K562 (cell line): ENCODE data around the gene SPDL1. TPM values are rescaled to one million over a fixed set of nuclear protein-coding genes. Genes with fewer than 3 reads are reported as not detected.
A peak's percentile ranks its signal among the peaks of the same experiment; 100 is the strongest.

Experiments
- ATAC-seq: fragments of 200-7000 bp; cut with Tn5 transposase; 3 replicates; pipeline ENCODE4 v1.9.1; 2020; ENCODE audit warnings: moderate library complexity
- BruUV-seq: library from RNA; stranded (reverse); fragments of 400-500 nt; replicated peaks from 2 replicates; lab custom pipeline; 2021; lab: Mats Ljungman, UMichigan
- CTCF ChIA-PET: fragments of 300-600 bp; formaldehyde crosslinking; extraction: SDS; loops from one replicate; lab custom pipeline; 2021; ENCODE audit warnings: low intra/inter-chr PET ratio; lab: Yijun Ruan, JAX
- POLR2A ChIA-PET: fragments of 300-600, 350-650 bp; sonication (Branson Sonifier 250); formaldehyde crosslinking; extraction: SDS; loops from one replicate; lab custom pipeline; 2021; ENCODE audit warnings: antibody characterized with exemption, inconsistent platforms; lab: Yijun Ruan, JAX
- DNase-seq, 4 experiments: peaks; one replicate each; pipeline versions ENCODE4 v3.0.0 to v3.0.0-alpha.2; 2011 to 2018; ENCODE audit warnings: low spot score in 3 of 4, mixed read lengths in 3 of 4; ENCODE audit errors: extremely low read depth in 1 of 4
- FAIRE-seq: peaks from 2 replicates; lab custom pipeline; 2011; peaks lifted over from hg19 to GRCh38; lab: Jason Lieb, UNC
- H2AFZ ChIP-seq: 2 replicates; pipeline ENCODE4 v1.6.0; 2011; ENCODE audit warnings: low read depth, low read length, control low read depth, inconsistent platforms
- H3K27ac ChIP-seq: fragments of 200-600 bp; 3 replicates; pipeline ENCODE4 v1.8.0; 2011; ENCODE audit warnings: low read depth, mild to moderate bottlenecking, control low read depth, inconsistent platforms, low read length, moderate library complexity, mixed read lengths; ENCODE audit errors: extremely low read depth
- H3K27me3 ChIP-seq, 2 experiments: fragments of 300-600 bp in 1 of 2; 2 replicates in 1 of 2; 3 replicates in 1 of 2; pipeline versions ENCODE4 v1.6.0 to v1.8.0; 2011; ENCODE audit warnings: inconsistent platforms in 2 of 2, low read length in 2 of 2, mild to moderate bottlenecking in 1 of 2, mixed read lengths in 1 of 2, moderate library complexity in 1 of 2; ENCODE audit not compliant: control insufficient read depth in 2 of 2, insufficient read depth in 2 of 2
- H3K36me3 ChIP-seq: fragments of 300-600 bp; 3 replicates; pipeline ENCODE4 v1.8.0; 2011; ENCODE audit warnings: mild to moderate bottlenecking, low read length, inconsistent platforms; ENCODE audit not compliant: control insufficient read depth, insufficient read depth
- H3K4me1 ChIP-seq, 2 experiments: fragments of 200-600 bp in 1 of 2; replicated peaks in 1 of 2; 2 replicates in 1 of 2; 3 replicates in 1 of 2; pipeline versions ENCODE4 v1.5.1 to v1.8.0; 2011; ENCODE audit warnings: inconsistent platforms in 2 of 2, low read length in 2 of 2, mild to moderate bottlenecking in 1 of 2, mixed read lengths in 1 of 2, moderate library complexity in 1 of 2; ENCODE audit not compliant: control insufficient read depth in 2 of 2, insufficient read depth in 2 of 2
- H3K4me2 ChIP-seq: 2 replicates; pipeline ENCODE4 v1.6.1; 2011; ENCODE audit warnings: low read length, control low read depth, inconsistent platforms, mixed read lengths; ENCODE audit not compliant: insufficient read depth
- H3K4me3 ChIP-seq: fragments of 200-600 bp; sonication (generic), shearing (Covaris generic); 2 replicates; pipeline ENCODE4 v1.5.1; 2016; ENCODE audit warnings: control low read depth, inconsistent platforms
- H3K79me2 ChIP-seq: fragments of 200-600 bp; 3 replicates; pipeline ENCODE4 v1.8.0; 2011; ENCODE audit warnings: low read length, inconsistent platforms; ENCODE audit not compliant: control insufficient read depth, insufficient read depth
- H3K9ac ChIP-seq, 2 experiments: 2 replicates each; pipeline versions ENCODE4 v1.6.0 to v1.6.1; 2011; ENCODE audit warnings: low read depth in 2 of 2, low read length in 2 of 2, control low read depth in 1 of 2, inconsistent platforms in 1 of 2, mild to moderate bottlenecking in 1 of 2, mixed read lengths in 1 of 2; ENCODE audit not compliant: insufficient read depth in 1 of 2
- H3K9me1 ChIP-seq: one replicate; pipeline ENCODE4 v1.6.0; 2011; ENCODE audit warnings: inconsistent platforms, mild to moderate bottlenecking, low read length, moderate library complexity; ENCODE audit not compliant: control insufficient read depth, insufficient read depth
- H3K9me3 ChIP-seq: replicated peaks from 2 replicates; pipeline ENCODE4 v1.5.1; 2011; ENCODE audit warnings: low read depth, low read length, inconsistent platforms; ENCODE audit not compliant: control insufficient read depth, insufficient read depth
- H4K20me1 ChIP-seq: replicated peaks from 2 replicates; pipeline ENCODE4 v1.6.1; 2011; ENCODE audit warnings: low read length, inconsistent platforms, mixed read lengths; ENCODE audit not compliant: control insufficient read depth, insufficient read depth
- CEBPG ChIP-seq, 3 experiments: fragments of 200-800 bp in 1 of 3; sonication (Bioruptor generic) in 1 of 3; sonication (generic) in 1 of 3; formaldehyde crosslinking in 1 of 3; IDR thresholded peaks in 2 of 3; conservative IDR thresholded peaks in 1 of 3; 2 replicates each; pipeline versions ENCODE4 v1.6.1 to v1.8.0; 2016 to 2022; ENCODE audit warnings: missing compliant biosample characterization in 2 of 3, missing genetic modification characterization in 2 of 3, mild to moderate bottlenecking in 1 of 3, missing genetic modification reagents in 1 of 3
- CTCF ChIP-seq, 3 experiments: IDR thresholded peaks in 2 of 3; conservative IDR thresholded peaks in 1 of 3; 2 replicates each; pipeline ENCODE4 v1.5.1; 2011 to 2012; ENCODE audit warnings: low read length in 3 of 3, mild to moderate bottlenecking in 3 of 3, control low read depth in 2 of 3, improper control_type of control experiment in 1 of 3, inconsistent platforms in 1 of 3, low read depth in 1 of 3, mixed read lengths in 1 of 3, moderate library complexity in 1 of 3; ENCODE audit not compliant: insufficient read depth in 2 of 3
- HNRNPLL ChIP-seq: fragments of 200-400 bp; formaldehyde crosslinking; IDR thresholded peaks from 2 replicates; pipeline ENCODE4 v1.6.1; 2017; ENCODE audit warnings: low read length, low read depth, mild to moderate bottlenecking; ENCODE audit not compliant: poor library complexity, severe bottlenecking
- HNRNPUL1 ChIP-seq: fragments of 200-400 bp; formaldehyde crosslinking; IDR thresholded peaks from 2 replicates; pipeline ENCODE4 v1.6.1; 2017; ENCODE audit warnings: low read length
- ZNF384 ChIP-seq: IDR thresholded peaks from 2 replicates; pipeline ENCODE4 v1.6.1; 2012; ENCODE audit warnings: low read depth, low read length, improper control_type of control experiment
- WGBS: fragments of 100-300 bp; shearing (Covaris generic); methylation state at CpG from one replicate; pipeline ENCODE4 v1.1.6; 2016; ENCODE audit warnings: low coverage, mixed read lengths; ENCODE audit not compliant: insufficient coverage; ENCODE audit errors: missing lambda C conversion rate; 5-methylcytosine and 5-hydroxymethylcytosine counted together
- in situ Hi-C: fragments of 300-500 bp; cut with MboI; formaldehyde crosslinking; loops from 4 replicates; pipeline ENCODE4 v1.15.0; 2018; ENCODE audit warnings: inconsistent platforms, mixed read lengths
- intact Hi-C: fragments of 100-400 bp; cut with micrococcal nuclease; formaldehyde crosslinking; loops from 2 replicates; pipeline ENCODE4 v1.14.2; 2022
- polyA plus RNA-seq, 8 experiments: library from polyadenylated mRNA; depleted of rRNA in 4 of 8; stranded (reverse) in 5 of 8; unstranded in 3 of 8; fragments of >200 nt; fragmentation: Nextera tagmentation in 2 of 8; fragmentation: Illumina TruSeq in 1 of 8; extraction: Ambion mirVana in 2 of 8; extraction: Trizol in 1 of 8; gene quantifications; 2 replicates each; pipeline versions ENCODE4 v1.2.1 to v1.2.3, GENCODE V29; 2011 to 2014; ENCODE audit warnings: inconsistent platforms in 1 of 8, missing spikeins in 1 of 8
- total RNA-seq, 7 experiments: library from RNA; depleted of rRNA in 6 of 7; stranded (reverse); fragments of >200 nt in 6 of 7; fragmentation: Illumina TruSeq in 2 of 7; extraction: Trizol in 2 of 7; gene quantifications; 2 replicates each; pipeline versions ENCODE4 v1.2.1 to v1.2.3, GENCODE V29; 2011 to 2021; ENCODE audit warnings: low replicate concordance in 1 of 7
- TF ChIP-seq, protein P1 (sequence below): fragments of 200-800 bp; sonication (Bioruptor generic); IDR thresholded peaks from 2 replicates; pipeline ENCODE4 v1.6.1; 2017; ENCODE audit warnings: missing genetic modification characterization, missing compliant biosample characterization
- TF ChIP-seq, protein P2 (sequence below), 3 experiments: fragments of 200-800 bp in 1 of 3; fragments of 250-450 bp in 1 of 3; fragments of 450-650 bp in 1 of 3; sonication (Bioruptor Pico) in 1 of 3; sonication (Bioruptor generic) in 1 of 3; formaldehyde crosslinking in 1 of 3; IDR thresholded peaks; 2 replicates each; pipeline versions ENCODE4 v1.6.1 to v1.8.0; 2016 to 2022; ENCODE audit warnings: mild to moderate bottlenecking in 2 of 3, missing genetic modification characterization in 2 of 3, missing compliant biosample characterization in 1 of 3, moderate library complexity in 1 of 3

SPDL1 gene
- total and polyA plus RNA-seq, 9 of the 15 experiments (the other 6 are each of a cell fraction or from before 2014, with no cell fraction given) = 32.4 to 59.6 (median 49.0) TPM

- TF ChIP-seq HNRNPUL1 = no peak
- TF ChIP-seq CEBPG (CRISPR knock-in tag; IDR thresholded peaks at IDR 0.05) = no peak; the same call in 1 of the 2 replicates
- peak in 1 of 2 experiments; percentile 1; a peak in 1 of 4 replicates for TF ChIP-seq CEBPG (tag; conservative IDR thresholded peaks at IDR 0.05 in 1 of 2, IDR thresholded peaks at IDR 0.05 in 1 of 2)
- TF ChIP-seq, protein P1, sequence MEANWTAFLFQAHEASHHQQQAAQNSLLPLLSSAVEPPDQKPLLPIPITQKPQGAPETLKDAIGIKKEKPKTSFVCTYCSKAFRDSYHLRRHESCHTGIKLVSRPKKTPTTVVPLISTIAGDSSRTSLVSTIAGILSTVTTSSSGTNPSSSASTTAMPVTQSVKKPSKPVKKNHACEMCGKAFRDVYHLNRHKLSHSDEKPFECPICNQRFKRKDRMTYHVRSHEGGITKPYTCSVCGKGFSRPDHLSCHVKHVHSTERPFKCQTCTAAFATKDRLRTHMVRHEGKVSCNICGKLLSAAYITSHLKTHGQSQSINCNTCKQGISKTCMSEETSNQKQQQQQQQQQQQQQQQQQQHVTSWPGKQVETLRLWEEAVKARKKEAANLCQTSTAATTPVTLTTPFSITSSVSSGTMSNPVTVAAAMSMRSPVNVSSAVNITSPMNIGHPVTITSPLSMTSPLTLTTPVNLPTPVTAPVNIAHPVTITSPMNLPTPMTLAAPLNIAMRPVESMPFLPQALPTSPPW (CRISPR knock-in tag) = 0 out of 2 replicates have a peak, but pooled peaks have one; percentile 15
- TF ChIP-seq CTCF (IDR thresholded peaks at IDR 0.05 in 2 of 3, conservative IDR thresholded peaks at IDR 0.05 in 1 of 3; ENCODE audit: insufficient read depth in 2 of 3, low read depth in 1 of 3, low read length in 3 of 3) = 0 out of 6 replicates have a peak, but pooled peaks of 1 of the 3 experiments have one; percentile 12
- TF ChIP-seq ZNF384 = peak; percentile 44
- TF ChIP-seq HNRNPLL = peak; percentile 14
- TF ChIP-seq, protein P2, sequence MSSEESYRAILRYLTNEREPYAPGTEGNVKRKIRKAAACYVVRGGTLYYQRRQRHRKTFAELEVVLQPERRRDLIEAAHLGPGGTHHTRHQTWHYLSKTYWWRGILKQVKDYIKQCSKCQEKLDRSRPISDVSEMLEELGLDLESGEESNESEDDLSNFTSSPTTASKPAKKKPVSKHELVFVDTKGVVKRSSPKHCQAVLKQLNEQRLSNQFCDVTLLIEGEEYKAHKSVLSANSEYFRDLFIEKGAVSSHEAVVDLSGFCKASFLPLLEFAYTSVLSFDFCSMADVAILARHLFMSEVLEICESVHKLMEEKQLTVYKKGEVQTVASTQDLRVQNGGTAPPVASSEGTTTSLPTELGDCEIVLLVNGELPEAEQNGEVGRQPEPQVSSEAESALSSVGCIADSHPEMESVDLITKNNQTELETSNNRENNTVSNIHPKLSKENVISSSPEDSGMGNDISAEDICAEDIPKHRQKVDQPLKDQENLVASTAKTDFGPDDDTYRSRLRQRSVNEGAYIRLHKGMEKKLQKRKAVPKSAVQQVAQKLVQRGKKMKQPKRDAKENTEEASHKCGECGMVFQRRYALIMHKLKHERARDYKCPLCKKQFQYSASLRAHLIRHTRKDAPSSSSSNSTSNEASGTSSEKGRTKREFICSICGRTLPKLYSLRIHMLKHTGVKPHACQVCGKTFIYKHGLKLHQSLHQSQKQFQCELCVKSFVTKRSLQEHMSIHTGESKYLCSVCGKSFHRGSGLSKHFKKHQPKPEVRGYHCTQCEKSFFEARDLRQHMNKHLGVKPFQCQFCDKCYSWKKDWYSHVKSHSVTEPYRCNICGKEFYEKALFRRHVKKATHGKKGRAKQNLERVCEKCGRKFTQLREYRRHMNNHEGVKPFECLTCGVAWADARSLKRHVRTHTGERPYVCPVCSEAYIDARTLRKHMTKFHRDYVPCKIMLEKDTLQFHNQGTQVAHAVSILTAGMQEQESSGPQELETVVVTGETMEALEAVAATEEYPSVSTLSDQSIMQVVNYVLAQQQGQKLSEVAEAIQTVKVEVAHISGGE (CRISPR knock-in tag; IDR thresholded peaks at IDR 0.05) = no peak
- ChIA-PET POLR2A (interaction anchor here (0.6 to 1.1 kb wide), 2 partner anchors 12 to 14 kb away, joined by 3 to 4 read pairs; no protein-coding TSS in a partner anchor), CTCF (no interaction called here)
- BruUV-seq = no TSS peak
- peak; percentile 8; the same call in 2 of the 3 replicates for ATAC-seq
- Histone ChIP-seq H4K20me1 (0 out of 2 replicates have a peak, but pooled peaks cover 3% of the 10 kb centered on the region), H3K4me3 (peak overlapping the region; percentile 65), H3K9me3 (0 out of 2 replicates have a peak, but pooled peaks cover 2% of the 10 kb centered on the region), H3K27me3 (no peaks in the 10 kb centered on the region), H3K4me2 (peak overlapping the region; percentile 88), H3K27ac (no peak overlapping the region), H3K36me3 (peaks cover 21% of the 10 kb centered on the region), H3K9ac (peak overlapping the region; percentile 5 to 89), H3K9me1 (no peaks in the 10 kb centered on the region), H2AFZ (0 out of 2 replicates have a peak overlapping the region, but pooled peaks have one; percentile 12), H3K79me2 (peaks cover 33% of the 10 kb centered on the region), H3K4me1 (peaks cover 2 to 7% of the 10 kb centered on the region in 2 experiments; a peak in 3 of 5 replicates)
- no peak for FAIRE-seq
- WGBS = 24% methylated on average over 3 of the region's 5 CpGs
- in situ Hi-C loops (no loop called here), intact Hi-C loops (loop anchor here (5.0 kb wide), 3 partner anchors 82 to 1008 kb away; partner anchors contain the start of gene PANK3)
- DNase-seq = peak in 3 of 4 experiments; percentile 9 to 15 (median 15)
These were observed 1.5 kb downstream of the SPDL1 start for GRCh38 chr5:169584998-169585451.
